GM12874 (cell line): ENCODE measurements around the gene HCFC1.

Source experiments
- CTCF ChIP-seq: IDR thresholded peaks from 2 replicates; pipeline ENCODE4 v1.5.1; 2011; ENCODE audit warnings: low read depth, mild to moderate bottlenecking, control low read depth, low read length, moderate library complexity; ENCODE audit not compliant: insufficient read depth

The HCFC1 gene

GRCh38 chrX:153969125-153969903, 2.3 kb downstream of the HCFC1 start:
- no peak for TF ChIP-seq CTCF

- TF ChIP-seq CTCF = peak; percentile 21; the same call in 1 of the 2 replicates
These were observed 2.9 kb downstream of the HCFC1 start for GRCh38 chrX:153968754-153969124.

DNA sequence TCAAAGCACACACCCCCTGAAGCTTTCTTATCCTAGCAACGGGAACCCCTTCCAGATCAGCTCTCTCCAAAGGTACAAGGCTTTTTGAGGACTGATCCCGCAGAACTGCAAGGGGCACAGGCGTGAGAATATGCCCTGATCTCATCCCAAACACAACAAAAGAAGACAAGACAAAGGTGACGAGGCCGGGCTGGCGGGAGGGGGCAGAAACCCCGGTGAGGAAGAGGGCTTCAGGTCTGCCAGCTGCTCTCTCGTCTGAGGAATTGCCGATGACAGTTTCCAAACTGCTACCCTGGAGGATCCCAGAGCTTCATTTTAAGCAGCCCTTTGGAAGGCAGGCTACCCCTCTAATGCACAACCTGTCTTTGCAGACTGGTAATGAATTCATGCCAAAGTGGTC, 3.4 kb downstream of the HCFC1 start:
- TF ChIP-seq CTCF = no peak

DNA sequence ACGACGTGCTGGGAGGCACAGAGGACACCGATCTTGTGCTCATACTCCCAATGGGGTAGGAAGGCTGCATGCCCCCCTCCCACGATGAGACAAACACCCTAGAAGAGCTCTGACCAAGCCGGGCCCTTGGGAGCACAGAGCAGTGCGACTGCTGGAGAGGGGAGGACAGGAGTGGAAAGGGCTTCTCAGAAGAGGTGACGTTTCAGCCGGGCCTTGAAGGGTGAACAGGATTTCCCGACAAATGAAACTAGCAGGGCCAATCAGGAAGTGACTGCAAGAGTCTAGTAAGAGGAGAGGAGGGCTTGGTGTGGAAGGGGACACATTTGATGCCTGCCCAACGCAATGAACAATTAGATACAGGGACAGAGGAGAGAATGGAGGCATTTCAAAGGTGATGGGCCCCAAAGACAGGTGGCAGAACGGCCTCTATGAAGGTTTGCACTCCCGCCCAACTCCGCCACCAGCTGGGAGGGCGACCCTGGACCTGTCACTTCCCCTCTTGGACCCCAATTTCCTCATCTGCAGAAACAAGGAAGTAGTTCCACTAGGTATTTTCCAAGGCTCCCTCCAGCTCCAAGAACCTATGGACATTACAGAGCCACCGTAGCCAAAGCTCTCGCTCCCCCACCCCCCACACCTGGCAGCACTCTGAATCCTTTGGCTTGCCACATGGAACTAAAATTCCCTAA, 3.9 kb downstream of the HCFC1 start:
- no peak for TF ChIP-seq CTCF

GRCh38 chrX:153966841-153967535, 4.6 kb downstream of the HCFC1 start:
- no peak for TF ChIP-seq CTCF

DNA sequence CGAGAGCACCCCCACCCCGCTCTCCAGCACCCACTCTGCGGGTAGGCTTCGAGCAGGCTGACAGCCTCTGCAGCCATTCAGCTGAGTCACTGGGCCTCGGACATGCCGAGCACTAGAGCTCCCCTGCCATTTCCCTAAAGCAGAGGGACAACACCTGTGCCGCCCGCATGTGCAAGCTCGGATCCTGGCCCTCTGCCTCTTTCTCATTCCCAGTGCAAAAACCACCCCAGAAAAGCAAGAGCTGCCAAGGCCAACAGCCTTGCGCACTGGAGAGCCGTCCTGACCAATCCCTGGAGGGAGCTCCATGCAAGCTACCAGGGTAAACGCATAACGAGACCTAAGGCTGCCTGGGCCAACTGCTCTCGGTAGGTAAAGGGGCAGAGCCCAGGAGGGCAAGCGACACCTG, 5.3 kb downstream of the HCFC1 start:
- TF ChIP-seq CTCF = no peak

GRCh38 chrX:153965406-153965805, 6.2 kb downstream of the HCFC1 start:
- TF ChIP-seq CTCF = no peak
